ENCODE measurements around the gene RYR1.
"Not testable (repeated sequence)": the region's sequence is repeated elsewhere in the genome, so short reads cannot be mapped to it uniquely, and the experiment has no call there.

Gene RYR1

GRCh38 chr19:38420935-38421334, 12.6 kb upstream of the RYR1 start:
- TF ChIP-seq ZFX (IDR thresholded peaks at IDR 0.05; ENCODE audit: borderline replicate concordance) = no peak
- TF ChIP-seq, protein P1, sequence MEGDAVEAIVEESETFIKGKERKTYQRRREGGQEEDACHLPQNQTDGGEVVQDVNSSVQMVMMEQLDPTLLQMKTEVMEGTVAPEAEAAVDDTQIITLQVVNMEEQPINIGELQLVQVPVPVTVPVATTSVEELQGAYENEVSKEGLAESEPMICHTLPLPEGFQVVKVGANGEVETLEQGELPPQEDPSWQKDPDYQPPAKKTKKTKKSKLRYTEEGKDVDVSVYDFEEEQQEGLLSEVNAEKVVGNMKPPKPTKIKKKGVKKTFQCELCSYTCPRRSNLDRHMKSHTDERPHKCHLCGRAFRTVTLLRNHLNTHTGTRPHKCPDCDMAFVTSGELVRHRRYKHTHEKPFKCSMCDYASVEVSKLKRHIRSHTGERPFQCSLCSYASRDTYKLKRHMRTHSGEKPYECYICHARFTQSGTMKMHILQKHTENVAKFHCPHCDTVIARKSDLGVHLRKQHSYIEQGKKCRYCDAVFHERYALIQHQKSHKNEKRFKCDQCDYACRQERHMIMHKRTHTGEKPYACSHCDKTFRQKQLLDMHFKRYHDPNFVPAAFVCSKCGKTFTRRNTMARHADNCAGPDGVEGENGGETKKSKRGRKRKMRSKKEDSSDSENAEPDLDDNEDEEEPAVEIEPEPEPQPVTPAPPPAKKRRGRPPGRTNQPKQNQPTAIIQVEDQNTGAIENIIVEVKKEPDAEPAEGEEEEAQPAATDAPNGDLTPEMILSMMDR (IDR thresholded peaks at IDR 0.05) = no peak
- no peak overlapping the region for H3K27ac ChIP-seq

DNA sequence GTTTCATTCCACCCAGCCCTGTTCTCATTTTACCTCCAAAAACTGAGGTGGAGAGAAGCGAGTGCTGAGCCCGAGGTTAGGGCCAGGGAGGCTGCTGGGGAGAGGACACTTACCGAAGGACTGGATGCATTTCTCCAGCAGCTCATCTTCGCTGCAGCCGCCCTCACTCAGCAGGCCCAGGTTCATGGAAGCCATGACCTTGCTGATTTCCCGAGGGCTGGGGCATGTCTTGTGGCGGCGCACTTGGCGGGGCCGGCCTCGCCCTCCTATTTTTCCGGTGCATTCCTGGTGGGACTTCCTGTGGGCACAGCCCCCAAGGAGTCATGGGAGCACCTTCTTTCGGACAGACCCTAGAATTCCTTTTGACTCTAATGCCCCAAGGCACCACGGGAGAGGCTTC, 11.6 kb upstream of the RYR1 start:
- TF ChIP-seq, protein P1 (IDR thresholded peaks at IDR 0.05) = no peak
- no peak overlapping the region for H3K27ac ChIP-seq

DNA sequence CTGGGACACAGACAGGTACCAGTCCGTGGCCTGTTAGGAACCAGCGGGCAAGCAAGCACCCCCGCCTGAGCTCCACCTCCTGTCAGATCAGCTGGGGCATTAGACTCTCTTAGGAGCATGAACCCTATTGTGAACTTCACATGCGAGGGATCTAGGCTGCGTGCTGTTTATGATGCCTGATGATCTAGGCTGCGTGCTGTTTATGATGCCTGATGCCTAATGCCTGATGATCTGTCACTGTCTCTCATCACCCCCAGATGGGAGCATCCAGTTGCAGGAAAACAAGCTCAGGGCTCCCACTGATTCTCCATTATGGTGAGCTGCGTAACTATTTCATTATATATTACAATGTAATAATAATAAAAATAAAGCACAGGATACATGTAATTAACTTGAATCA, 11.1 kb upstream of the RYR1 start:
- no peak overlapping the region for H3K27ac ChIP-seq
- no peak for TF ChIP-seq ZFX (IDR thresholded peaks at IDR 0.05; ENCODE audit: borderline replicate concordance)
- TF ChIP-seq, protein P1 (IDR thresholded peaks at IDR 0.05) = no peak

GRCh38 chr19:38424272-38424671, 9.2 kb upstream of the RYR1 start:
- no peak overlapping the region for H3K27ac ChIP-seq
- TF ChIP-seq, protein P1 (IDR thresholded peaks at IDR 0.05) = no peak
- no peak for TF ChIP-seq ZFX (IDR thresholded peaks at IDR 0.05; ENCODE audit: borderline replicate concordance)

DNA sequence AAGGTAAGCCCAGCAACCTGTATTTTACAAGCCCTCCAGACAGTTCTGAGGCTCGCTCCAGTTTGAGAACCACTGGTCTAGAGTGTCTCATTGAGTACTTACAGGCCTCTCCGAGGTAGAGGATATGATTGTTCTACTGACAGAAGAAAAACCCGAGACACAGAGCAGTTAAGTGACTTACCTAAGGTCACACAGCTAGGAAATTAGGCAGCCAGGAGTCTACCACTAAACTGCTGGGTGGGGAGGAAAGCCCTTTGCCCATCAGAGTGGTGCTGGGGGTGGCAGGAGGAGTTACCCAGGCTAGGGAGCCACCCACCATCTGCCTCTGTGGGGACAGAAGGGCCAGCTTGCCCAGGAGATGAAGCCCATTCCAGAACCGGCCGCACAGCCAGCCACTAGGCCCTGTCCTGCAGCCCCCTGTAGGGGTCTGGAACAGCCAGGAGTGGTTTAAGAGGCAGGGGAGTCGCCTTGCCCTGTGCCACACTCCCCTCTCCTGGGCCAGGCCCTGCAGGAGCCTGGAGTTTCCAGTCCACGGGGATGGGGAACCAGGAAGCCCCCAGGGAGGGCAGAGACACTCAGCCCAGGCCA, 8.2 kb upstream of the RYR1 start:
- TF ChIP-seq, protein P1 (IDR thresholded peaks at IDR 0.05) = no peak
- no peak for TF ChIP-seq ZFX (IDR thresholded peaks at IDR 0.05; ENCODE audit: borderline replicate concordance)
- H3K27ac ChIP-seq = no peak overlapping the region

DNA sequence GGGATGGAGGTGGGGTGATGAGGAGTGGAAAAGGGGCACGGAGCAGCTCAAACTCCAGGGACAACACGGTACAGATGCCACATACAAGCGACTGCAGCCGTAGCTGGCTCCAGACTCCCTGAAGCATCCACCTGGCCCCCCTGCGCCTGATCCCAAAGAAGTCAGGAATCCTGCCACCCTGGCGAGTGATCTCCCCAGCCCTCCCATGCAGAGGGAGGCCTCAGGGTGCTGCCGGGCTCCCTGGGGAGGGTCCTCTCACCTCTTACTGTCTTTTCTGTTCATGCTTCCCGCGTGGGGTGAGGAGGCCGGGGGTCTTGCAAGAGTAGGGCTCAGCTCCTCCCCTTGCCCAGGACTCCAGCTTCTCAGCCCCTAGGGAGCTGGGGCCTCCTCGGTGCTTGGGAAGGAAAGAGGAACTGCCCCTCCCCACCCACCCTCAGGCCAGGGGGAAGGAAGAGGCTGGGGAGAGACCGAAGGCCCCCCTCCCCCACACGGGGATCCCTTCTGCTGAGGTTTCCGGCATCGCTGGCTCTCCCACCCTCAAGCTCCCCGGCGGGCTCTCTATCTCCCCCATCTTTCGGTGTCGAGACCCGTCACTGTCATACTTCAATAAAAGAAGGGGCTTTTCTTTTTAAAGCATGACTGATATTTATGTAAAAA, 7.6 kb upstream of the RYR1 start, which contains the start of gene RASGRP4:
RASGRP4 (minus strand) TSS at position 410 of the 657 bp plus-strand sequence; CDS start at position 282, 128 bp downstream.
- no peak within 1 kb of the TSS for H3K27ac ChIP-seq
- TF ChIP-seq, protein P1 (IDR thresholded peaks at IDR 0.05) = no peak
- TF ChIP-seq ZFX (IDR thresholded peaks at IDR 0.05; ENCODE audit: borderline replicate concordance) = no peak

- not testable (repeated sequence) for H3K27ac ChIP-seq
Observed at GRCh38 chr19:38427035-38427677, 6.3 kb upstream of the RYR1 start.

All from 22Rv1 (cell line).